Naive thymus-derived CD8-positive, alpha-beta T cell (primary cell): ENCODE data around the gene MAPK1. TPM values are rescaled to one million over a fixed set of nuclear protein-coding genes. Genes with fewer than 3 reads are reported as not detected.
"Not testable (repeated sequence)": the region's sequence is repeated elsewhere in the genome, so short reads cannot be mapped to it uniquely, and the experiment has no call there.

Experiments
- ATAC-seq, 2 donors: fragments of 150-1000 bp; cut with Tn5 transposase in 1 of 2; sonication (Bioruptor Pico), chemical (Tn5 transposase) in 1 of 2; 1 replicate in 1 of 2; 2 replicates in 1 of 2; pipeline ENCODE4 v1.10.0; 2021; ENCODE audit warnings: mild to moderate bottlenecking in 2 of 2, moderate library complexity in 2 of 2
- POLR2A ChIA-PET: fragments of 350-600 bp; sonication (Branson Sonifier 250); formaldehyde crosslinking; loops from one replicate; lab custom pipeline; 2021; ENCODE audit warnings: antibody characterized with exemption; lab: Charles Lee
- DNase-seq, 10 donors: peaks; one replicate each; pipeline versions ENCODE4 v3.0.0 to v3.0.0-alpha.2; 2020 to 2022
- H3K27ac Mint-ChIP-seq, 10 donors: one replicate each; pipeline ENCODE4 v1.8.0; 2020 to 2022; ENCODE audit warnings: mild to moderate bottlenecking in 10 of 10, mixed read lengths in 10 of 10, moderate library complexity in 4 of 10, inconsistent platforms in 1 of 10
- H3K27me3 Mint-ChIP-seq, 5 donors: one replicate each; pipeline ENCODE4 v1.8.0; 2021 to 2022; ENCODE audit warnings: mixed read lengths in 5 of 5
- H3K36me3 Mint-ChIP-seq, 3 donors: one replicate each; pipeline ENCODE4 v1.8.0; 2020 to 2022; ENCODE audit warnings: mixed read lengths in 3 of 3, mild to moderate bottlenecking in 2 of 3, inconsistent platforms in 1 of 3
- H3K4me1 Mint-ChIP-seq, 4 donors: one replicate each; pipeline ENCODE4 v1.8.0; 2021 to 2022; ENCODE audit warnings: mixed read lengths in 4 of 4
- H3K4me3 Mint-ChIP-seq, 10 donors: one replicate each; pipeline ENCODE4 v1.8.0; 2020 to 2022; ENCODE audit warnings: mild to moderate bottlenecking in 10 of 10, mixed read lengths in 10 of 10, moderate library complexity in 6 of 10, inconsistent platforms in 1 of 10
- H3K9me3 Mint-ChIP-seq, 9 donors: one replicate each; pipeline ENCODE4 v1.8.0; 2020 to 2022; ENCODE audit warnings: mixed read lengths in 9 of 9, mild to moderate bottlenecking in 3 of 9, inconsistent platforms in 1 of 9, moderate library complexity in 1 of 9
- polyA plus RNA-seq, 3 donors: library from polyadenylated mRNA; unstranded; fragments of 300-500 nt; fragmentation: Illumina TruSeq; gene quantifications; one replicate each; pipeline ENCODE4 v1.2.3, GENCODE V29; 2021
- total RNA-seq, 8 experiments: library from RNA in 2 of 8; stranded (reverse) in 2 of 8; gene quantifications; one replicate each; pipeline ENCODE4 v1.2.3 and lab custom pipeline; 2021 to 2026

The MAPK1 gene
- total and polyA plus RNA-seq, 5 experiments from 2014 or later = 62.9 to 119 (median 92.8) TPM

- ATAC-seq = no peak
These were observed 135.9 kb downstream of the MAPK1 start for GRCh38 chr22:21731503-21731902.

DNA sequence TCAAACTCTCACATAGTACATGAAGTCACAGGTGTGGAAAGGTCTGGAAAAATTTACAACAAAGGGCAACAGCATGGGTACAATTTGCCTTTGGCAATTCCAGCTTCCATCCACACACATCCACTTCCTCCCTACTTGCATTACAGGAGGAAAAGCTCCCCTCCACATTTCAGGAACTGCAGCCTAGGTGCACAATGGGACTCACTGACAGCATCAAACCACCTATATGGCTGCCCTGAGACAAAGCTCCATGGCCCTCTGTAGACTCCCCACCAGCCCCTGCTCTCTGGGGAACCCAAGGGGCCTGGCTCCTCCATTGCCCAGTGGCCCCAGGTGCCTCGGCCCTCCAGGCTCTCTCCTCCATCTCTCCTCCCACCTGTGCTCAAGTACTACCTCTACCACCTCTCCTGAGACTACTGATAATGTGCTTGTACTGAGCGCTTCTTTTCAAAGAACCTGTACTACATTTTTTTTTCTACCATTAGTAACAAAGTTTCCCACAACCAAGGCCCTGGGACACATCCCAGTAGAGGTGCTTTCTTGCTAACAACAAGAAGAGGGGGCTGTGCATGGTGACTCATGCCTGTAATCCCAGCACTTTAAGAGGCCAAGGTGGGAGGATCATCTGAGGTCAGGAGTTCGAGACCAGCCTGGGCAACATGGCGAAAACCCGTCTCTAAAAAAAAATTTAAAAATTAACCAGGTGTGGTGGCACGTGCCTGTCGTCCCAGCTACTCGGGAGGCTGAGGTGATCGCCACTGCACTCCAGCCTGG, 136.7 kb downstream of the MAPK1 start:
- no peak for DNase-seq
- Mint-ChIP-seq H3K27me3 (peaks cover 0 to 3% (median 0%) of the 10 kb centered on the region in 5 donors), H3K4me3 (no peak overlapping the region), H3K36me3 (peaks cover 0 to 1% (median 0%) of the 10 kb centered on the region in 3 donors), H3K4me1 (peaks cover 8 to 42% (median 20%) of the 10 kb centered on the region in 4 donors), H3K9me3 (no peaks in the 10 kb centered on the region), H3K27ac (no peak overlapping the region)
- ATAC-seq = no peak
- POLR2A ChIA-PET = no interaction called here

More at GRCh38 chr22:21731503-21731902, 135.9 kb downstream of the MAPK1 start:
- no peak overlapping the region for H3K4me3 Mint-ChIP-seq
- H3K27ac Mint-ChIP-seq = no peak overlapping the region
- H3K9me3 Mint-ChIP-seq = no peaks in the 10 kb centered on the region
- no peak for DNase-seq
- H3K36me3 Mint-ChIP-seq = peaks cover 0 to 1% (median 0%) of the 10 kb centered on the region in 3 donors
- peaks cover 8 to 39% (median 20%) of the 10 kb centered on the region in 4 donors for H3K4me1 Mint-ChIP-seq
- peaks cover 0 to 3% (median 0%) of the 10 kb centered on the region in 5 donors for H3K27me3 Mint-ChIP-seq
- POLR2A ChIA-PET = no interaction called here

DNA sequence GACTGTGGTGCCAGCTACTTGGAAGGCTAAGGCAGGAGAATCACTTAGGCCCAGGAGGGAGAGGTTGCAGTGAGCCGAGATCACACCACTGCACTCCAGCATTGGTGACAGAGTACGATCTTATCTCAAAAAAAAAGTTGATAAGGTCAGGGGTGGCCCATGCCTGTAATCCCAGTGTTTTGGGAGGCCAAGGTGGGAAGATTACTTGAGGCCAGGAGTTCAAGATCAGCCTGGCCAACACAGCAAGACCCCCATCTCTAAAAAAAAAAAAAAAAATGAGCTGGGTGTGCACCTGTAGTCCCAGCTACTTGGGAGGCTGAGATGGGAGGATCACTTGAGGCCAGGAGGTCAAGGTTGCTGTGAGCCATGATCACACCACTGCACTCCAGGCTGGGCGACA, 138.3 kb downstream of the MAPK1 start:
- DNase-seq, H3K27me3 Mint-ChIP-seq, H3K4me3 Mint-ChIP-seq, H3K36me3 Mint-ChIP-seq, H3K27ac Mint-ChIP-seq, H3K9me3 Mint-ChIP-seq, ATAC-seq: not testable (repeated sequence)
- POLR2A ChIA-PET = interaction anchor here (0.7 kb wide), 1 partner anchor 53 kb away, joined by 3 read pairs; no protein-coding TSS in a partner anchor
- H3K4me1 Mint-ChIP-seq = peaks cover 4 to 31% (median 10%) of the 10 kb centered on the region in 4 donors

DNA sequence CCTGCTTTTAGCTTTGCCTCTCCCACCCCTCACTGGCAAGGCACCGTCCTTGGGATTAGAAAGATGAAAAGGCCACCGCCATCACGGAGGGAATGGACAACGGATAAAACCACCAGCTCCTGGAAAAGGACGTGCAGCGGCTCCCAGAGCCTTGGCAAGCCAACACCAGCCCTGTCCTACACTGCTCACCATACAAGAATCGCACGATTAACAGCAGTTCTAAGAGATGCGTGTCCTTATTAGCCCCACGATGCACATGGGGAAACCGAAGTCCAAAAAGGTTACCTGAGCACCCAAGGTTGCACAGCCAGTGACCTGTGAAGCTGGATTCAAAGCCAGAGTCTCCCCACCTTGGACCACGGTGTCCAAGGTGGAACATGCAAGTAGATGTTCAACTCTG, 139.2 kb downstream of the MAPK1 start:
- POLR2A ChIA-PET = no interaction called here
- H3K27me3 Mint-ChIP-seq = peaks cover 0 to 3% (median 0%) of the 10 kb centered on the region in 5 donors
- no peaks in the 10 kb centered on the region for H3K9me3 Mint-ChIP-seq
- DNase-seq (no peak), ATAC-seq (no peak)
- peaks cover 0 to 1% (median 0%) of the 10 kb centered on the region in 3 donors for H3K36me3 Mint-ChIP-seq
- no peak overlapping the region for H3K4me3 Mint-ChIP-seq
- H3K27ac Mint-ChIP-seq = peak overlapping the region in 1 of 10 donors; percentile 21
- peaks cover 4 to 22% (median 6%) of the 10 kb centered on the region in 4 donors for H3K4me1 Mint-ChIP-seq

DNA sequence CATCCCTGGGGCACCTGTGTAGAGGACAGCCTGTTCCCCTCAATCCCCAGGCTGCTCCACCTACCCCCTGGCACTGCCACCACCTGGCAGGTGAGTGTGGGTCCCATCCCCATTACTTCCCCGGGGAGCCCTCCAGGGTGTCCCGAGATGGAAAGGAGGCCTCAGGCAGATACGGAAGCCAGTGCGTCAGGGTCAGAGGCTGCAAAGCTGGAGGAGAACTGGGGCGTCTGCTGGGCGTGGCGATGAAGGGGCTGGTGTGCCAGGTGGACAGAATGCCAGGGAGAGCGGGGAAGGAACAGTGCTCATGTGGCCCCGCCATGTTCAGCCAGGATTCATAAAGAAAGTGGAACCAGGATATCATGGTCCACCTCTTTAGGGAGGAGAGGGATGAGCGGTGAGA, 139.7 kb downstream of the MAPK1 start:
- no peak overlapping the region for H3K4me3 Mint-ChIP-seq

GRCh38 chr22:21727159-21727558, 140.3 kb downstream of the MAPK1 start:
- no peak overlapping the region for H3K4me3 Mint-ChIP-seq
- H3K9me3 Mint-ChIP-seq = no peaks in the 10 kb centered on the region
- ATAC-seq = no peak
- H3K36me3 Mint-ChIP-seq = peaks cover 0 to 1% (median 0%) of the 10 kb centered on the region in 3 donors
- POLR2A ChIA-PET = no interaction called here
- peaks cover 4 to 23% (median 6%) of the 10 kb centered on the region in 4 donors for H3K4me1 Mint-ChIP-seq
- H3K27ac Mint-ChIP-seq = no peak overlapping the region
- H3K27me3 Mint-ChIP-seq = peaks cover 0 to 3% (median 0%) of the 10 kb centered on the region in 5 donors
- no peak for DNase-seq

More for the DNA sequence above, 139.7 kb downstream of the MAPK1 start:
- ATAC-seq (no peak), DNase-seq (no peak)
- peaks cover 0 to 1% (median 0%) of the 10 kb centered on the region in 3 donors for H3K36me3 Mint-ChIP-seq
- peaks cover 0 to 3% (median 0%) of the 10 kb centered on the region in 5 donors for H3K27me3 Mint-ChIP-seq
- POLR2A ChIA-PET = no interaction called here
- H3K4me1 Mint-ChIP-seq = peaks cover 4 to 21% (median 6%) of the 10 kb centered on the region in 4 donors
- no peaks in the 10 kb centered on the region for H3K9me3 Mint-ChIP-seq
- H3K27ac Mint-ChIP-seq = peak overlapping the region in 1 of 10 donors; percentile 67

- no peaks in the 10 kb centered on the region for H3K9me3 Mint-ChIP-seq
- DNase-seq (peak in 4 of 10 donors; percentile 16 to 24 (median 18)), ATAC-seq (peak; percentile 47 to 64)
- no peaks in the 10 kb centered on the region for H3K36me3 Mint-ChIP-seq
- no peak overlapping the region for H3K4me3 Mint-ChIP-seq
- POLR2A ChIA-PET = no interaction called here
- no peak overlapping the region for H3K27ac Mint-ChIP-seq
- H3K27me3 Mint-ChIP-seq = peaks cover 0 to 3% (median 0%) of the 10 kb centered on the region in 5 donors
- H3K4me1 Mint-ChIP-seq = peaks cover 4 to 22% (median 6%) of the 10 kb centered on the region in 4 donors
These were observed 140.8 kb downstream of the MAPK1 start for GRCh38 chr22:21726650-21727049.

GRCh38 chr22:21725956-21726649, 141.3 kb downstream of the MAPK1 start:
- ATAC-seq = no peak
- no peak for DNase-seq
- no peak overlapping the region for H3K27ac Mint-ChIP-seq
- H3K27me3 Mint-ChIP-seq = peaks cover 0 to 3% (median 0%) of the 10 kb centered on the region in 5 donors
- no peak overlapping the region for H3K4me3 Mint-ChIP-seq
- POLR2A ChIA-PET = no interaction called here
- no peaks in the 10 kb centered on the region for H3K9me3 Mint-ChIP-seq
- peaks cover 4 to 16% (median 6%) of the 10 kb centered on the region in 4 donors for H3K4me1 Mint-ChIP-seq
- no peaks in the 10 kb centered on the region for H3K36me3 Mint-ChIP-seq

DNA sequence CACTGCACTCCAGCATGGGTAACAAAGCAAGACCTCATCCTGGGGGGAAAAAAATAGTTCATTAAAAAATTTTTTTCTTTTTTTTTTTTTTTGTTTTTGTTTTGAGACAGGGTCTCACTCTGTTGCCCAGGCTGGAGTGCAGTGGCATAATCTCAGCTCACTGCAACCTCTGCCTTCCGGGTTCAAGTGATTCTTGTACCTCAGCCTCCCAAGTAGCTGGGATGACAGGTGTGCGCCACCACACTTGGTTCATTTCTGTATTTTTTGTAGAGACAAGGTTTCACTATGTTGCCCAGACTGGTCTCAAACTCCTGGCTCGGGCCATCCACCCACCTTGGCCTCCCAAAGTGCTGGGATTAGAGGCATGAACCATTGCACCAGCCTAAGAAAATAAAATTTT, 142.9 kb downstream of the MAPK1 start:
- DNase-seq, H3K27ac Mint-ChIP-seq, H3K27me3 Mint-ChIP-seq, ATAC-seq, H3K4me3 Mint-ChIP-seq, H3K9me3 Mint-ChIP-seq, H3K36me3 Mint-ChIP-seq, POLR2A ChIA-PET: not testable (repeated sequence)
- peaks cover 0 to 14% (median 5%) of the 10 kb centered on the region in 4 donors for H3K4me1 Mint-ChIP-seq

GRCh38 chr22:21721195-21721852, 146.1 kb downstream of the MAPK1 start:
- H3K4me1 Mint-ChIP-seq = peaks cover 0 to 13% (median 2%) of the 10 kb centered on the region in 4 donors
- POLR2A ChIA-PET, H3K9me3 Mint-ChIP-seq, H3K27me3 Mint-ChIP-seq, ATAC-seq, DNase-seq, H3K4me3 Mint-ChIP-seq, H3K27ac Mint-ChIP-seq, H3K36me3 Mint-ChIP-seq: not testable (repeated sequence)

DNA sequence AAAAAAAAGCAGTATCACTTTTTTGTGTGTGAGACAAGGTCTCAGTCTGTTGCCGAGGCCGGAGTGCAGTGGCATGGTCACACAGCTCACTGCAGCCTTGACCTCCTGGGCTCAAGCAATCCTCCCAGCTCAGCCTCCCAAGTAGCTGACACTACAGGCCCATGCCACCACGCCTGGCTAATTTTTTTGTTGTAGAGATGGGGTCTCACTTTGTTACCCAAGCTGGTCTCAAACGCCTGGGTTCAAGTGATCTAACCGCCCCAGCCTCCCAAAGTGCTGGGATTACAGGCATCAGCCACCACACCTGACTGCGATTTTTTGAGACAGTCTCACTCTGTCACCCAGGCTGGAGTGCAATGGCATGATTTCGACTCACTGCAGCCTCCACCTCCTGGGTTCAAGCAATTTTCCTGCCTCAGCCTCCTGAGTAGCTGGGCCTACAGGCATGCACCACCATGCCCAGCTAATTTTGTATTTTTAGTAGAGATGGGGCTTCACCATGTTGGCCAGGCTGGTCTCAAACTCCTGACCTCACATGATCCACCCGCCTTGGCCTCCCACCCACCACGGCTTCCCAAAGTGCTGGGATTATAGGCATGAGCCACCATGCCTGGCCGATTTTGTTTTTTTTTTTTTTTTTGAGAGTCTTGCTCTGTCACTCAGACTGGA, 147.1 kb downstream of the MAPK1 start:
- DNase-seq, H3K27ac Mint-ChIP-seq, H3K27me3 Mint-ChIP-seq, H3K9me3 Mint-ChIP-seq, ATAC-seq, POLR2A ChIA-PET, H3K4me3 Mint-ChIP-seq, H3K36me3 Mint-ChIP-seq: not testable (repeated sequence)
- H3K4me1 Mint-ChIP-seq = peaks cover 0 to 12% (median 1%) of the 10 kb centered on the region in 4 donors

DNA sequence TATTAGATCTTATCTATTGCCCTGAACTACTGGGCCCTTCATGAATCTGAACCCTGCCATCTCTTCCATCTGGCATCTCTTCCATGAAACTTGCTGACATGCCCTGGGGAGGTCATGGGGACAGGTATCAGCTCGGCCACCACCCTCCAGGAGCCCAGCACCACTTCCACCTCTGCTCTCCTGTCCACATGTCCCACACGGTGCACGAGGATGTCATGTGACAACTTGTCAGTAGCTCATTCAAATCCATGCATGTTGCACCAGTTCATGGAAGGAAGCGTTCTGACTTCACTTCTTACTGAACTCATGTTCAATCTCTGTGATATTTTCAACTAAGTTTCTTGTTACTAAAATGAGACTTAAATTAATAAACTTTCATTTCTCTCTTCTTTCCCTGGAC, 148.4 kb downstream of the MAPK1 start:
- POLR2A ChIA-PET = no interaction called here
- H3K36me3 Mint-ChIP-seq = no peaks in the 10 kb centered on the region
- peak overlapping the region in 1 of 10 donors; percentile 46 for H3K27ac Mint-ChIP-seq
- H3K27me3 Mint-ChIP-seq = no peaks in the 10 kb centered on the region
- H3K9me3 Mint-ChIP-seq = no peaks in the 10 kb centered on the region
- no peak for ATAC-seq
- DNase-seq = no peak
- H3K4me1 Mint-ChIP-seq = peaks cover 0 to 12% (median 1%) of the 10 kb centered on the region in 4 donors
- no peak overlapping the region for H3K4me3 Mint-ChIP-seq
